Erythroblast (primary cell): ENCODE data around the gene PHEX.

Experiments used
- GATA1 ChIP-seq: IDR thresholded peaks from 2 replicates; pipeline ENCODE4 v1.6.1; 2011; ENCODE audit warnings: low read depth, mild to moderate bottlenecking, control low read depth, low read length, moderate library complexity
- POLR2A ChIP-seq: IDR thresholded peaks from 2 replicates; pipeline ENCODE4 v1.6.1; 2011; ENCODE audit warnings: mild to moderate bottlenecking, low read length

- TF ChIP-seq POLR2A (no peak), GATA1 (no peak)
Observed at GRCh38 chrX:22128961-22129360, 96.8 kb downstream of the PHEX start.
